ENCODE data around the gene SMARCB1. TPM values are rescaled to one million over a fixed set of nuclear protein-coding genes. Genes with fewer than 3 reads are reported as not detected.

Gene SMARCB1
- total RNA-seq, 1 donor from 2014 or later: 22.1 TPM

Small RNAs within 50 kb of the gene (small RNA-seq; reads per million reads assigned to genes)
- not detected for gene RN7SL268P (ENCODE audit: low replicate concordance)

Other genes with a start within 250 kb of the SMARCB1 start
- 1.5 TPM for gene IGLL1, start 206.7 kb upstream of the SMARCB1 start, total RNA-seq
- gene DRICH1, start 154.6 kb upstream of the SMARCB1 start, total RNA-seq: 0.41 TPM
- not detected for gene RGL4, start 96.0 kb upstream of the SMARCB1 start, total RNA-seq
- gene ZNF70, start 35.9 kb upstream of the SMARCB1 start, total RNA-seq: 4.6 TPM
- 1.7 TPM for gene VPREB3, start 32.5 kb upstream of the SMARCB1 start, total RNA-seq
- not detected for gene C22orf15, start 24.0 kb upstream of the SMARCB1 start, total RNA-seq
- gene CHCHD10, start 19.0 kb upstream of the SMARCB1 start, total RNA-seq: 6.4 TPM
- gene MMP11, start 14.1 kb upstream of the SMARCB1 start, total RNA-seq: 10.8 TPM
- 0.10 TPM for gene DERL3, start 52.0 kb downstream of the SMARCB1 start, total RNA-seq
- gene SLC2A11, start 70.9 kb downstream of the SMARCB1 start, total RNA-seq: 8.2 TPM
- gene MIF, start 107.4 kb downstream of the SMARCB1 start, total RNA-seq: 74.0 TPM
- gene GSTT2B, start 174.2 kb downstream of the SMARCB1 start, total RNA-seq: 5.8 TPM
- gene DDTL, start 179.9 kb downstream of the SMARCB1 start, total RNA-seq: not detected
- gene DDT, start 187.5 kb downstream of the SMARCB1 start, total RNA-seq: 72.2 TPM
- not detected for gene GSTT2, start 193.2 kb downstream of the SMARCB1 start, total RNA-seq
- gene GSTT4, start 218.5 kb downstream of the SMARCB1 start, total RNA-seq: not detected
- 42.3 TPM for gene CABIN1, start 224.3 kb downstream of the SMARCB1 start, total RNA-seq